ENCODE data around the gene SAT2.

GRCh38 chr17:7577327-7578199 is 50.1 kb downstream of the SAT2 start:
- TF ChIP-seq CTCF (IDR thresholded peaks at IDR 0.05 in 4 of 5, conservative IDR thresholded peaks at IDR 0.05 in 1 of 5) = no peak
- TF ChIP-seq POLR2A (IDR thresholded peaks at IDR 0.05) = no peak

All from gastrocnemius medialis (tissue), 4 donors.